ENCODE data around the gene RICTOR.

RICTOR gene

DNA sequence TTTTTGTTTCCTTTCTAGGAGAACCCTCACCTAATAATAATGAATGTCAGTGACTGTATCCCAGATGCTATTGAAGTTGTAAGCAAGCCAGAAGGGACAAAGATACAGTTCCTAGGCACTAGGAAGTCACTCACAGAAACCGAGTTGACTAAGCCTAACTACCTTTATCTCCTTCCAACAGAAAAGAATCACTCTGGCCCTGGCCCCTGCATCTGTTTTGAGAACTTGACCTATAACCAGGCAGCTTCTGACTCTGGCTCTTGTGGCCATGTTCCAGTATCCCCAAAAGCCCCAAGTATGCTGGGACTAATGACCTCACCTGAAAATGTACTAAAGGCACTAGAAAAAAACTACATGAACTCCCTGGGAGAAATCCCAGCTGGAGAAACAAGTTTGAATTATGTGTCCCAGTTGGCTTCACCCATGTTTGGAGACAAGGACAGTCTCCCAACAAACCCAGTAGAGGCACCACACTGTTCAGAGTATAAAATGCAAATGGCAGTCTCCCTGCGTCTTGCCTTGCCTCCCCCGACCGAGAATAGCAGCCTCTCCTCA, 141.3 kb downstream of the RICTOR start:
- H3K36me3 ChIP-seq (ENCODE audit: control insufficient read depth in 5 of 5, insufficient read depth in 5 of 5, low read length in 5 of 5): peaks cover 22 to 47% (median 24%) of the 10 kb centered on the region in 5 donors
- no peak overlapping the region for H3K27ac ChIP-seq (ENCODE audit: low read depth, low read length)
- H3K9me3 ChIP-seq (ENCODE audit: control insufficient read depth in 5 of 5, low read length in 5 of 5): no peaks in the 10 kb centered on the region
- no peaks in the 10 kb centered on the region for H3K27me3 ChIP-seq (ENCODE audit: control insufficient read depth in 5 of 5, insufficient read depth in 4 of 5, low read length in 5 of 5)
- H3K4me1 ChIP-seq (ENCODE audit: control insufficient read depth in 5 of 5, insufficient read depth in 5 of 5, low read length in 5 of 5): peaks cover 0 to 4% (median 3%) of the 10 kb centered on the region in 5 donors
- no peak overlapping the region for H3K4me3 ChIP-seq (ENCODE audit: low read depth in 1 of 5, low read length in 5 of 5)
- H3K9ac ChIP-seq (ENCODE audit: low read length in 5 of 5): no peak overlapping the region

DNA sequence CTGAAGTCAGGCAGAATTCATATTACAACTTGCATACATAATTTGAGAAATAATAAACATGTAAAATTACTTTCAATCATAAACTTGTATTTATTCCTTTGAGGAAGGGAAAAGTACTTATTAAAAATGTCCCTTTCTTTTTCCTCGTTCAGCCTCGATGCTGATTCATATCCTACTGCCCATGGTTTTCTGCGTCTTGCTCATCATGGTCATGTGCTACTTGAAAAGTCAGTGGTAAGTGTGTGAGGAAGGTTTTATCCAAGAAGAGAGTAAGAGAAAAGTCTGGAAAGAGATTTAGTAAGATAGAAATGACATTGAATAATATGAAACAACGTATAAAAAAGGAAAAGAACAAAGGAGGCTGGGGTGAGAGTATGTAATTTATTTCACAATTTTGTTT, 142.5 kb downstream of the RICTOR start:
- Histone ChIP-seq H3K4me3 (ENCODE audit: low read depth in 1 of 5, low read length in 5 of 5) (no peak overlapping the region), H3K27ac (ENCODE audit: low read depth, low read length) (no peak overlapping the region), H3K36me3 (ENCODE audit: control insufficient read depth in 5 of 5, insufficient read depth in 5 of 5, low read length in 5 of 5) (peaks cover 22 to 49% (median 29%) of the 10 kb centered on the region in 5 donors), H3K27me3 (ENCODE audit: control insufficient read depth in 5 of 5, insufficient read depth in 4 of 5, low read length in 5 of 5) (no peaks in the 10 kb centered on the region), H3K9ac (ENCODE audit: low read length in 5 of 5) (no peak overlapping the region), H3K9me3 (ENCODE audit: control insufficient read depth in 5 of 5, low read length in 5 of 5) (no peaks in the 10 kb centered on the region), H3K4me1 (ENCODE audit: control insufficient read depth in 5 of 5, insufficient read depth in 5 of 5, low read length in 5 of 5) (peaks cover 0 to 16% (median 13%) of the 10 kb centered on the region in 5 donors)

- Histone ChIP-seq H3K27me3 (ENCODE audit: control insufficient read depth in 5 of 5, insufficient read depth in 4 of 5, low read length in 5 of 5) (no peaks in the 10 kb centered on the region), H3K36me3 (ENCODE audit: control insufficient read depth in 5 of 5, insufficient read depth in 5 of 5, low read length in 5 of 5) (peaks cover 13 to 48% (median 25%) of the 10 kb centered on the region in 5 donors), H3K27ac (ENCODE audit: low read depth, low read length) (no peak overlapping the region), H3K9ac (ENCODE audit: low read length in 5 of 5) (no peak overlapping the region), H3K4me1 (ENCODE audit: control insufficient read depth in 5 of 5, insufficient read depth in 5 of 5, low read length in 5 of 5) (peaks cover 4 to 34% (median 30%) of the 10 kb centered on the region in 5 donors), H3K9me3 (ENCODE audit: control insufficient read depth in 5 of 5, low read length in 5 of 5) (no peaks in the 10 kb centered on the region), H3K4me3 (ENCODE audit: low read depth in 1 of 5, low read length in 5 of 5) (no peak overlapping the region)
These were observed 144.4 kb downstream of the RICTOR start for GRCh38 chr5:38929838-38930237.

DNA sequence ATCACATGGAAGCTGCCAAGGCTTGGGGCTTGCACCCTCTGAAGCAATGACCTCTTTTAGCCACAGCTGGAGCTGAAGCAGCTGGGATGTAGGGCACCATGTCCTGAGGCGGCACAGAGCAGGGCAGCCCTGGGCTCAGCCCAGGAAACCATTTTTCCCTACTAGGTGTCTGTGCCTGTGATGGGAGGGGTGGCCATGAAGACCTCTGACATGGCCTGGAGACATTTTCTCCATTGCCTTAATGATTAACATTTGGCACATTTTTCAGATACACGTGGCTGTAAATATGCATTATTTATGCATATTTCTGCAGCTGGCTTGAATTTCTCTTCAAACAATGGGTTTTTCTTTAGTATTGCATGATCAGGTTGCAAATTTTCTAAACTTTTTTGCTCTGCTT, 146.7 kb downstream of the RICTOR start:
- Histone ChIP-seq H3K27me3 (ENCODE audit: control insufficient read depth in 5 of 5, insufficient read depth in 4 of 5, low read length in 5 of 5) (no peaks in the 10 kb centered on the region), H3K4me3 (ENCODE audit: low read depth in 1 of 5, low read length in 5 of 5) (peak overlapping the region in 1 of 5 donors; percentile 28), H3K27ac (ENCODE audit: low read depth, low read length) (no peak overlapping the region), H3K4me1 (ENCODE audit: control insufficient read depth in 5 of 5, insufficient read depth in 5 of 5, low read length in 5 of 5) (peaks cover 7 to 57% (median 54%) of the 10 kb centered on the region in 5 donors), H3K36me3 (ENCODE audit: control insufficient read depth in 5 of 5, insufficient read depth in 5 of 5, low read length in 5 of 5) (peaks cover 2 to 29% (median 14%) of the 10 kb centered on the region in 5 donors), H3K9ac (ENCODE audit: low read length in 5 of 5) (no peak overlapping the region), H3K9me3 (ENCODE audit: control insufficient read depth in 5 of 5, low read length in 5 of 5) (no peaks in the 10 kb centered on the region)

DNA sequence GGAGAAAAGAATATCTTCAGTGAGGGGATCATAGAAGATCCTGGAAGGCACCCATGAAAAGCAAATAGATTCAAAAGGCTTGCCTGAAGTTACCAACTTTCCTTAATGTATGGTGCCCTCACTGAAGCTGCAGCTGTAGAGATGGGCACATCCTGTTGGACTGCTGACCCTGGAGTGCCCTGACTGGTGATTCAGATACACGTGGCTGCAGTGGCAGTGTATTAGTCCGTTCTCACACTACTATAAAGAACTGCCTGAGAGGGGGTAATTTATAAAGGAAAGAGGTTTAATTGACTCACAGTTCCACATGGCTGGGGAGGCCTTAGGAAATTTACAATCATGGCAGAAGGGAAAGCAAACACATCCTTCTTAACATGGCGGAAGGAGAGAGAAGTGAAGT, 148.1 kb downstream of the RICTOR start:
- H3K36me3 ChIP-seq (ENCODE audit: control insufficient read depth in 5 of 5, insufficient read depth in 5 of 5, low read length in 5 of 5): peaks cover 0 to 24% (median 17%) of the 10 kb centered on the region in 5 donors
- H3K27ac ChIP-seq (ENCODE audit: low read depth, low read length): peak overlapping the region; percentile 43
- no peaks in the 10 kb centered on the region for H3K27me3 ChIP-seq (ENCODE audit: control insufficient read depth in 5 of 5, insufficient read depth in 4 of 5, low read length in 5 of 5)
- H3K4me3 ChIP-seq (ENCODE audit: low read depth in 1 of 5, low read length in 5 of 5): no peak overlapping the region
- H3K4me1 ChIP-seq (ENCODE audit: control insufficient read depth in 5 of 5, insufficient read depth in 5 of 5, low read length in 5 of 5): peaks cover 7 to 57% (median 54%) of the 10 kb centered on the region in 5 donors
- H3K9ac ChIP-seq (ENCODE audit: low read length in 5 of 5): no peak overlapping the region
- no peaks in the 10 kb centered on the region for H3K9me3 ChIP-seq (ENCODE audit: control insufficient read depth in 5 of 5, low read length in 5 of 5)

- peak overlapping the region; percentile 43 for H3K27ac ChIP-seq (ENCODE audit: low read depth, low read length)
- no peaks in the 10 kb centered on the region for H3K9me3 ChIP-seq (ENCODE audit: control insufficient read depth in 5 of 5, low read length in 5 of 5)
- no peaks in the 10 kb centered on the region for H3K27me3 ChIP-seq (ENCODE audit: control insufficient read depth in 5 of 5, insufficient read depth in 4 of 5, low read length in 5 of 5)
- H3K9ac ChIP-seq (ENCODE audit: low read length in 5 of 5): no peak overlapping the region
- H3K36me3 ChIP-seq (ENCODE audit: control insufficient read depth in 5 of 5, insufficient read depth in 5 of 5, low read length in 5 of 5): peaks cover 0 to 20% (median 13%) of the 10 kb centered on the region in 5 donors
- H3K4me3 ChIP-seq (ENCODE audit: low read depth in 1 of 5, low read length in 5 of 5): no peak overlapping the region
- H3K4me1 ChIP-seq (ENCODE audit: control insufficient read depth in 5 of 5, insufficient read depth in 5 of 5, low read length in 5 of 5): peaks cover 7 to 57% (median 54%) of the 10 kb centered on the region in 5 donors
These were observed 148.9 kb downstream of the RICTOR start for GRCh38 chr5:38925154-38925925.

GRCh38 chr5:38923661-38924451, 150.3 kb downstream of the RICTOR start:
- peak overlapping the region; percentile 11 for H3K27ac ChIP-seq (ENCODE audit: low read depth, low read length)
- H3K27me3 ChIP-seq (ENCODE audit: control insufficient read depth in 5 of 5, insufficient read depth in 4 of 5, low read length in 5 of 5): no peaks in the 10 kb centered on the region
- no peaks in the 10 kb centered on the region for H3K9me3 ChIP-seq (ENCODE audit: control insufficient read depth in 5 of 5, low read length in 5 of 5)
- H3K4me1 ChIP-seq (ENCODE audit: control insufficient read depth in 5 of 5, insufficient read depth in 5 of 5, low read length in 5 of 5): peaks cover 7 to 64% (median 57%) of the 10 kb centered on the region in 5 donors
- H3K9ac ChIP-seq (ENCODE audit: low read length in 5 of 5): no peak overlapping the region
- peaks cover 0 to 33% (median 10%) of the 10 kb centered on the region in 5 donors for H3K36me3 ChIP-seq (ENCODE audit: control insufficient read depth in 5 of 5, insufficient read depth in 5 of 5, low read length in 5 of 5)
- no peak overlapping the region for H3K4me3 ChIP-seq (ENCODE audit: low read depth in 1 of 5, low read length in 5 of 5)

GRCh38 chr5:38922199-38922598, 152.0 kb downstream of the RICTOR start:
- Histone ChIP-seq H3K27me3 (ENCODE audit: control insufficient read depth in 5 of 5, insufficient read depth in 4 of 5, low read length in 5 of 5) (no peaks in the 10 kb centered on the region), H3K9me3 (ENCODE audit: control insufficient read depth in 5 of 5, low read length in 5 of 5) (no peaks in the 10 kb centered on the region), H3K36me3 (ENCODE audit: control insufficient read depth in 5 of 5, insufficient read depth in 5 of 5, low read length in 5 of 5) (peaks cover 0 to 44% (median 20%) of the 10 kb centered on the region in 5 donors), H3K27ac (ENCODE audit: low read depth, low read length) (no peak overlapping the region), H3K4me3 (ENCODE audit: low read depth in 1 of 5, low read length in 5 of 5) (no peak overlapping the region), H3K4me1 (ENCODE audit: control insufficient read depth in 5 of 5, insufficient read depth in 5 of 5, low read length in 5 of 5) (peaks cover 7 to 55% (median 49%) of the 10 kb centered on the region in 5 donors), H3K9ac (ENCODE audit: low read length in 5 of 5) (no peak overlapping the region)

- Histone ChIP-seq H3K4me3 (ENCODE audit: low read depth in 1 of 5, low read length in 5 of 5) (no peak overlapping the region), H3K9me3 (ENCODE audit: control insufficient read depth in 5 of 5, low read length in 5 of 5) (no peaks in the 10 kb centered on the region), H3K4me1 (ENCODE audit: control insufficient read depth in 5 of 5, insufficient read depth in 5 of 5, low read length in 5 of 5) (peaks cover 7 to 46% (median 40%) of the 10 kb centered on the region in 5 donors), H3K9ac (ENCODE audit: low read length in 5 of 5) (no peak overlapping the region), H3K27ac (ENCODE audit: low read depth, low read length) (no peak overlapping the region), H3K27me3 (ENCODE audit: control insufficient read depth in 5 of 5, insufficient read depth in 4 of 5, low read length in 5 of 5) (no peaks in the 10 kb centered on the region), H3K36me3 (ENCODE audit: control insufficient read depth in 5 of 5, insufficient read depth in 5 of 5, low read length in 5 of 5) (peaks cover 0 to 46% (median 20%) of the 10 kb centered on the region in 5 donors)
These were observed 153.0 kb downstream of the RICTOR start for GRCh38 chr5:38921174-38921573.
